ENCODE measurements around the gene PSMA7. TPM values are rescaled to one million over a fixed set of nuclear protein-coding genes. Genes with fewer than 3 reads are reported as not detected.

The PSMA7 gene
- total RNA-seq, 1 donor from 2014 or later = 201 TPM

DNA sequence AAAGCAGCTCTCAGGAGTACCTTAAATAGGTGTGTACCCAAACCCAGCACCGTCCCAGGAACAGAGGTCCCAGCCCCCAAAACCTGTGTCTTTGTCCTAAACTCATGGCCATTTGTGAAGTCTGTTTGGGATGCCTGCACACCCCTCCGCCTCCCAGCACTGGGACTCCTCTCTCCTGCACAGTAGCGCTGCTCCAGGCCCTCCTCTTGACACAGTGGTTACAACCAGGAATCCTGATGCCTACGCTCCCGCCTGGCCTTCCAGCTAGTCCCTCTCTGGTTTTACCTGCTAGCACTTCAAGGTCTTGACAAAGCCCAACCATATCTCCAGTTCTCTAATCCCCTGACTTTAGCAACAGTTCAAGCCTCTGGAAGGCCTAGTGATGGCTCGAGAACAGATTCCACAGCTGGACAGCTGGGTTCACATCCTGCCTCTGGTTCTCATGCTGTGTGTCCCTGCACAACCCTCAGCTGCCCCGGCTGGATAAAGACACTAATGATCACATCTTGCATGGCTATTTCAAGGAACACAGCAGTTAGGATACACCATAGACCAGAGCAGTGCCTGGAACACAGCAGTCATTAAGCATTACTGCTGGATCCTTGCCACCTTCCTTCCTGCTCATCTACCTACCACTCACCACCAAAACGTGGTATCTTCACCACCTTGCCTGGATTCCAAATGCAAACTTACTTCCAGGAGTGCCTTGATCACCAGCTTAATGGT lies 5.6 kb downstream of the PSMA7 start:
- Mint-ChIP-seq H3K27ac (peak overlapping the region; percentile 36), H3K27me3 (ENCODE audit: low read depth) (no peaks in the 10 kb centered on the region), H3K9me3 (no peaks in the 10 kb centered on the region), H3K4me3 (no peak overlapping the region), H3K36me3 (peaks cover 26% of the 10 kb centered on the region), H3K4me1 (peaks cover 22% of the 10 kb centered on the region)
- TF ChIP-seq, protein P1, sequence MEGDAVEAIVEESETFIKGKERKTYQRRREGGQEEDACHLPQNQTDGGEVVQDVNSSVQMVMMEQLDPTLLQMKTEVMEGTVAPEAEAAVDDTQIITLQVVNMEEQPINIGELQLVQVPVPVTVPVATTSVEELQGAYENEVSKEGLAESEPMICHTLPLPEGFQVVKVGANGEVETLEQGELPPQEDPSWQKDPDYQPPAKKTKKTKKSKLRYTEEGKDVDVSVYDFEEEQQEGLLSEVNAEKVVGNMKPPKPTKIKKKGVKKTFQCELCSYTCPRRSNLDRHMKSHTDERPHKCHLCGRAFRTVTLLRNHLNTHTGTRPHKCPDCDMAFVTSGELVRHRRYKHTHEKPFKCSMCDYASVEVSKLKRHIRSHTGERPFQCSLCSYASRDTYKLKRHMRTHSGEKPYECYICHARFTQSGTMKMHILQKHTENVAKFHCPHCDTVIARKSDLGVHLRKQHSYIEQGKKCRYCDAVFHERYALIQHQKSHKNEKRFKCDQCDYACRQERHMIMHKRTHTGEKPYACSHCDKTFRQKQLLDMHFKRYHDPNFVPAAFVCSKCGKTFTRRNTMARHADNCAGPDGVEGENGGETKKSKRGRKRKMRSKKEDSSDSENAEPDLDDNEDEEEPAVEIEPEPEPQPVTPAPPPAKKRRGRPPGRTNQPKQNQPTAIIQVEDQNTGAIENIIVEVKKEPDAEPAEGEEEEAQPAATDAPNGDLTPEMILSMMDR (IDR thresholded peaks at IDR 0.05; ENCODE audit: unreplicated experiment) = no peak
- DNase-seq (ENCODE audit: low spot score in 2 of 2, unreplicated experiment in 2 of 2) = no peak

DNA sequence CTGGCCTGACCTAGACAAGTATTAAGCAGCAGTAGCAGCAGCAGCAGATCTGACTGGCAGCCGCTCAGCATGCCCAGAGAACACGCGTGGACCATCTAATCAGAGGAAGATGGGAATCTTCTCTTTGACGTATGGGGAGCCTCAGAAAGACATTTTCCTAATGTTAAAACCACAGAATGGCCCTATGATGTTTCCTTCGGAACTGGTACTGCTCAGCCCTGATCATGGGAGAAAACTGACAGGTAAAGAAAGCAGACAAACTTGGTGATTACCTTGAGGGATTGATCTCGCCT lies 6.2 kb downstream of the PSMA7 start:
- DNase-seq (ENCODE audit: low spot score in 2 of 2, unreplicated experiment in 2 of 2) = no peak
- H3K4me1 Mint-ChIP-seq = peaks cover 18% of the 10 kb centered on the region
- H3K4me3 Mint-ChIP-seq = no peak overlapping the region
- H3K27ac Mint-ChIP-seq = peak overlapping the region; percentile 60
- no peaks in the 10 kb centered on the region for H3K9me3 Mint-ChIP-seq
- TF ChIP-seq, protein P1 (IDR thresholded peaks at IDR 0.05; ENCODE audit: unreplicated experiment) = no peak
- H3K27me3 Mint-ChIP-seq (ENCODE audit: low read depth) = no peaks in the 10 kb centered on the region
- peaks cover 30% of the 10 kb centered on the region for H3K36me3 Mint-ChIP-seq

DNA sequence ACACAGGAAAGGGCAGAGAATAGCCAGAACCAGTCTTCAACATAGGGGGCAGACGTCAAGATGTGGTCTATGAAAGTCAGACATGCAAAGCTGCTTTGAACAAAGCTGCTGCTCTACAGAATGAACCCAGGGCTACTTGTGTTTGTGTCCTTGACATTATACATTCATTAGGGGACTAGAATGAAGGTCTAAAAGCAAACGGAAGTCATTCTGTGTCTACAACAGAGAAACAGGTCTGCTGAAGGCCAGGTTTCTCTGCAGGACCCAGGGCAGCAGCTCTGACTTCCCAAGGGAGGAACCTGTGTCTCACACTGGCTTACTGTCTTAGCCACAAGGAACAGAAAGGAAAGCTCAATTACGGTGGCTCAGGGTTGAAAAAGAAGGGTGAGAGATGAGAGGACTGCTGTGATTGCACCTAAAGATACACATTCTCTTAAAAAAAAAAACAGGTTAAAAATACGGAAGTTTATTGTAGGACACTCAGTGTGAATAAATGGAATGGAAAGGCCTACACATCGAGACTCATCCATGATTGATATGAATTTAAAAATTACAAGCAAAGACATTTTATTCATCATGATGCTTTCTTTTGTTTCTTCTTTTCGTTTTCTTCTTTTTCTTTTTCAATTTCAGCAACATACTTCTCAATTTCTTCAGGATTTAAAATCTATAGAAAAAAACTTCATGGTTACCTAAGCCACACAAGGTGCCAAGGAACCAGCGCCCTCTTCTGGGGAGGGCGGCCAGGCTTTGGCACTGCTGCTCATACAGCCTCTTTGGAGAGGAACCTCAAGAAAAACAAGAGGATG lies 6.7 kb downstream of the PSMA7 start:
- Mint-ChIP-seq H3K9me3 (no peaks in the 10 kb centered on the region), H3K4me3 (no peak overlapping the region), H3K27ac (peak overlapping the region; percentile 60), H3K27me3 (ENCODE audit: low read depth) (no peaks in the 10 kb centered on the region), H3K4me1 (peaks cover 13% of the 10 kb centered on the region), H3K36me3 (peaks cover 33% of the 10 kb centered on the region)
- TF ChIP-seq, protein P1 (IDR thresholded peaks at IDR 0.05; ENCODE audit: unreplicated experiment) = peak; percentile 63
- DNase-seq (ENCODE audit: low spot score in 2 of 2, unreplicated experiment in 2 of 2) = peak in 1 of 2 experiments; percentile 65

DNA sequence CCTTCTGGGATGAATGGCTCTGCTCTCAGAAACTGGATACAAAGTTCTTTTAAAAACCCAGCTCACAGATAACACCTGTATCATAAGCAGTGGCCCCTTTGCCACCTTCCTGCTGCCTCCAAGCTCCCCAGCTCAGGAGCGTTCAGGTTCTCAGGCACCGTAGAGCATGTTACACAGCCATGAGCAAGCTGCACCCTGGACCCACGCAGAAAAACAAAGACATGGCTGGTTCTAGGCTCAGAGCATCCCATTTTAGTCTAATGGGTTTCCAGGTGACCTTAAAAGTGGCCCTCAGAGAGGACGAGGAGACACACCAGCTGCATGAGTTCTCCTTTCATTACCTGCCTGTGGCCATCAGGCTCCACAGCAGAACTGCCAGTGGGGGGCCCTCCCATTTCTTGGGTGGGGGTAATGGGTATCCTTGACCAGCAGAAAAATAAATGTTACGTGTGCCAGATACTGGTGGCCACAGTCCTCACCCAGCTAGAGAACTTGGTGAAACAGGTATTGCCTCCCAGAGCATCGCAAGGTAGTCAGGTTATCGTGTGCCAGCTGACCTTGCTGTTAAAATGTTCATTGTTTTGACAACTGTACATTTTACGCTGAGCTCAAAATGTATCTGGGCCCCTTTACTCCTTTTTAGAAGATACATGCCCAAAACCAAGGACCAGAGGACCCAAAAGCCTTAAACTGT lies 7.5 kb downstream of the PSMA7 start:
- no peak overlapping the region for H3K4me3 Mint-ChIP-seq
- TF ChIP-seq, protein P1 (IDR thresholded peaks at IDR 0.05; ENCODE audit: unreplicated experiment) = no peak
- no peak overlapping the region for H3K27ac Mint-ChIP-seq
- H3K36me3 Mint-ChIP-seq = peaks cover 38% of the 10 kb centered on the region
- no peaks in the 10 kb centered on the region for H3K27me3 Mint-ChIP-seq (ENCODE audit: low read depth)
- no peaks in the 10 kb centered on the region for H3K9me3 Mint-ChIP-seq
- H3K4me1 Mint-ChIP-seq = peaks cover 7% of the 10 kb centered on the region
- no peak for DNase-seq (ENCODE audit: low spot score in 2 of 2, unreplicated experiment in 2 of 2)

DNA sequence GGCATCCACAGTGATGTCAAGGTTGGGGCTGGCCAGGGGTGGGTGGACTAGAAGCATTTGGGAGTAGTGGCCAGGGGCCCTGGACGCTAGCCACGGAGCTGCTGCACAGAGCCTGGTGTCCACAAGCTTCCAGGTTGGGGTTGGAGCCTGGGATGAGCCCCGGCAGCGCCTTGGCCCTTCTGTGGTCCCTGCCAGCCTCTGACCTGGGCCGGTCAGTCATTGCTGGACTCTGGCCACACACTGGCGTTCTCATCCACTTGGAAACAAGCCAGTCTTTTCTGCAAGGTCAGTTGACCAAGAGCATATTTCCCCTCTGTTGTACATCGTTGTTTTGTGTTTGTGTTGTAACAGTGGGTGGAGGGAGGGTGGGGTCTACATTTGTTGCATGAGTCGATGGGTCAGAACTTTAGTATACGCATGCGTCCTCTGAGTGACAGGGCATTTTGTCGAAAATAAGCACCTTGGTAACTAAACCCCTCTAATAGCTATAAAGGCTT lies 8.4 kb downstream of the PSMA7 start:
- no peak overlapping the region for H3K4me3 Mint-ChIP-seq
- H3K4me1 Mint-ChIP-seq = no peaks in the 10 kb centered on the region
- H3K36me3 Mint-ChIP-seq = peaks cover 41% of the 10 kb centered on the region
- no peak for DNase-seq (ENCODE audit: low spot score in 2 of 2, unreplicated experiment in 2 of 2)
- H3K27ac Mint-ChIP-seq = no peak overlapping the region
- no peaks in the 10 kb centered on the region for H3K27me3 Mint-ChIP-seq (ENCODE audit: low read depth)
- TF ChIP-seq, protein P1 (IDR thresholded peaks at IDR 0.05; ENCODE audit: unreplicated experiment) = no peak
- no peaks in the 10 kb centered on the region for H3K9me3 Mint-ChIP-seq

All from mesothelial cell of epicardium (in vitro differentiated cells).